AG04449 (cell line): ENCODE results near the gene DGKD.
"Not testable (repeated sequence)": the region's sequence is repeated elsewhere in the genome, so short reads cannot be mapped to it uniquely, and the experiment has no call there.

Experiments used
- CTCF ChIA-PET: fragments of 350-600 bp; formaldehyde crosslinking; extraction: SDS; loops from one replicate; lab custom pipeline; 2021; ENCODE audit warnings: antibody characterized with exemption; lab: Yijun Ruan, JAX
- POLR2A ChIA-PET: fragments of 400-600, 350-600 bp; formaldehyde crosslinking; extraction: SDS; loops from one replicate; lab custom pipeline; 2020; ENCODE audit warnings: antibody characterized with exemption, inconsistent platforms; lab: Yijun Ruan, JAX
- DNase-seq: peaks from one replicate; pipeline ENCODE4 v3.0.0-alpha.2; 2010; ENCODE audit warnings: low read depth, low spot score
- H3K4me3 ChIP-seq: 2 replicates; pipeline ENCODE4 v1.5.1; 2011; ENCODE audit warnings: low read depth, mild to moderate bottlenecking, control low read depth, low read length
- CTCF ChIP-seq: IDR thresholded peaks from one replicate; pipeline ENCODE4 v1.5.1; 2011; ENCODE audit warnings: mild to moderate bottlenecking, moderate library complexity, low read length, control low read depth, inconsistent platforms; ENCODE audit not compliant: insufficient read depth; ENCODE audit errors: missing control alignments

DGKD gene

GRCh38 chr2:233334915-233335314 is 19.4 kb upstream of the DGKD start:
- no peak for DNase-seq
- POLR2A ChIA-PET: no interaction called here
- CTCF ChIA-PET: interaction anchor here (1.3 kb wide), 1 partner anchor 19 kb away, joined by 5 read pairs; the partner anchor contains the start of gene DGKD
- no peak for TF ChIP-seq CTCF
- H3K4me3 ChIP-seq: no peak overlapping the region

DNA sequence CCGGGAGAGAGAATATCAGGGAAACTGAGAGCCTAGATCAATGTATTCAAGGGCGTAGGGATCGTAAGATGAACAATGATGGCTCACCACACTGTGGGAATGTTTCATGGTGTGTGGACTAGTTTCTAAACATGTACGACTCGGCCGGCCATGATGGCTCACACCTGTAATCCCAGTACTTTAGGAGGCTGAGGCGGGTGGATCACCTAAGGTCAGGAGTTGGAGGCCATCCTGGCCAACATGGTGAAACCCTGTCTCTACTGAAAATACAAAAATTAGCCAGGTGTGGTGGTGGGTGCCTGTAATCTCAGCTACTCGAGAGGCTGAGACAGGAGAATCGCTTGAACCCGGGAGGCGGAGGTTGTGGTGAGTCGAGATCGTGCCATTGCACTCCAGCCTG is 18.2 kb upstream of the DGKD start:
- H3K4me3 ChIP-seq, POLR2A ChIA-PET, DNase-seq: not testable (repeated sequence)
- CTCF ChIA-PET: interaction anchor here (0.9 to 1.8 kb wide), 3 partner anchors 15 to 18 kb away, joined by 3 to 6 read pairs (median 5); partner anchors contain the start of gene DGKD

GRCh38 chr2:233336541-233336940 is 17.8 kb upstream of the DGKD start:
- no peak for TF ChIP-seq CTCF
- POLR2A ChIA-PET: no interaction called here
- CTCF ChIA-PET: interaction anchor here (0.9 to 1.8 kb wide), 3 partner anchors 14 to 17 kb away, joined by 3 to 6 read pairs (median 3); partner anchors contain the start of gene DGKD
- DNase-seq: no peak
- H3K4me3 ChIP-seq: no peak overlapping the region

DNA sequence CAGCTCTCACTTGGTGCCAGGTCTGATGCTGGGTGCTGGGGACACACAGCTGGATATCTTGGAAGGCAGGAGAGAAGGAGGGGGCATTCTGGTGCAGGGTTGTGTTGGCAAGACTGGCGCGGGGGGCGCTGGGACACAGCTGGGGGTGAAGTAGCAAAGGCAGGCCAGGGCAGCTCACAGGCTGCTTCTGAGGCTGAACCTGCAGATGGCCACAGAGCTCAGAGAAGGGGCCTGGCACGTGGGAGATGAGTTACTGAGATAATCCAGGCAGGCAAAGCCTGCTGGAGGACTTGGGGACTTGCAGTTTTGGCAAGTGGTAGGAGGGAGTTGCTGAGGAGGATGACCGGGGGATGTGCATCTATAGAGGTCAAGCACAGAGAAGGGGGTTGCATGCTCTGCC is 16.2 kb upstream of the DGKD start:
- DNase-seq: no peak
- CTCF ChIA-PET: interaction anchor here (1.0 to 1.8 kb wide), 2 partner anchors 16 to 21 kb away, joined by 3 to 6 read pairs; partner anchors contain the start of gene DGKD
- POLR2A ChIA-PET: no interaction called here
- TF ChIP-seq CTCF: no peak
- no peak overlapping the region for H3K4me3 ChIP-seq

DNA sequence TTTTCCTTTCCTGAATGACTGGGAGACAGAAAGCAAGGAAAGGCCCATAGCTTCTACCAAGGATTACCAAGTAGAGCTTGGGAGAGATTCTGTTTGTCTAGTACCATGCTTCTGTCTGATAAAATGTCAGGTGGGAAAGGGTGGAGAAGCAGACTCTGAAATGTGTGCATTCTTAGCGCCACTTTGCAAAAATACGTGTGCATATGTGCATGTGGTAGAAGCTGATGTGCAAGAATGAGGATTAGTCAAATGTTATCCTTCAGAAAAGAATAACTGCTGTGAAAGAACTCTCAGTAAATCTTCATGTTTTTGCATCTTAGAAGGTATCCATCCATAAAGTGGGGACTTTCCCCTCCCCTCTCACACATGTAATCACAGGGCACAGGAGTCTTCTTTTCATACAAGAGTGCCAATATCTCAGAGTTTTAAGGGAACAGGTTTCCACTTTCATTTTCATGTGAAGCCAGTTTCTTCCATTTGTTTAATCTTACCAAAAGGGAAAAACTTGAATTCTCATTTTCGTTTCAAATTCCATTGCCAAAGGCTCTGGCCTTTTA is 15.4 kb upstream of the DGKD start:
- ChIA-PET POLR2A (no interaction called here), CTCF (interaction anchor here (0.7 to 1.0 kb wide), 2 partner anchors 22 to 111 kb away, joined by 3 read pairs; no protein-coding TSS in a partner anchor)
- TF ChIP-seq CTCF: no peak
- DNase-seq: no peak
- no peak overlapping the region for H3K4me3 ChIP-seq

GRCh38 chr2:233339427-233339826 is 14.9 kb upstream of the DGKD start:
- ChIA-PET CTCF (no interaction called here), POLR2A (no interaction called here)
- TF ChIP-seq CTCF: no peak
- no peak overlapping the region for H3K4me3 ChIP-seq
- DNase-seq: no peak

- POLR2A ChIA-PET: no interaction called here
- DNase-seq: no peak
Measured at GRCh38 chr2:233341296-233341695, 13.0 kb upstream of the DGKD start.

More at GRCh38 chr2:233341296-233341695, 13.0 kb upstream of the DGKD start:
- no peak for TF ChIP-seq CTCF
- CTCF ChIA-PET: interaction anchor here (5.1 kb wide), 1 partner anchor 13 kb away, joined by 38 read pairs; the partner anchor contains the start of gene DGKD
- H3K4me3 ChIP-seq: no peak overlapping the region
